Stimulated activated CD8-positive, alpha-beta memory T cell treated with anti-CD3 and anti-CD28 coated beads, Interleukin-4, amount 100 ng/mL, for 24 hours (primary cell): ENCODE data around the gene BCOR.

Experiments used
- DNase-seq: peaks from one replicate; pipeline ENCODE4 v3.0.0-alpha.2; 2020; ENCODE audit warnings: low read depth

Gene BCOR

DNA sequence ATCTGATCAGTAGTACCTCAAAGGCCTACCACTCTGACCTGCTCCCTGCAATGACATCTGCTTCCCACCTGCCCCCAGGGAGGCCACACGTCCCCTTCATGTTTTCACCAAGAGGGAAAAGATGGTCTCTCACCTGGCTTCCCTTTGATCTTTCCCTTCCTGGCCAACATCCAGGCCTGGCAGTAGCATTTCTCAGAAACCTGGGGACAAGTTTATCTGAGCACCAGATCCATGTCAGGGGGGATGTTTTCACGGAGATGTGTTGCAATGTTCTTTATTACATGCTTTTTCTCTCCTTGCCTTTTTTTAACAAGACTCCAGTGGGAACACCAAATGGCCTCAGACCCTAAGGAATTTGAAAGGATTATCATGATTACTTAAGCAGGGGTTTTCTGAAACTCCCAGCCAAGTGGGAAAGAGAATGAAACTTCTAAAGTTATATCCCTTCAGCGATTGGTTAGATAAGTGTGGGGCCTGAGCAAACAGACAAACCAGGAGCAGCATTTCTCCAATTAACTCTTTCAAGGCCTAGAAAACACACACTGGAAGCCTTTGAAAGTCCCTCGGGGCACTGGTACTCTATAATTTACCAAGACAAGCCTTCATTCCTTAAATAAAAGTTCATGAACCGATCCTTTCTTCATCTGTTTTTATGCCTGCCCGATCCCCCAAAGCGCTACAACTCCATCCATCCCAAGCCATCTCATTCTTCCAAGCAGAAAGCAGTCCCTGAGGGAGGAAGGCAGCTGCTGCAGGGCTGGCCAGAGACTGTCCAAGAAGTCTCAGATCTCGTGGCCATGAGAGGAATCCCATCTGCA is 94.1 kb downstream of the BCOR start:
- DNase-seq = no peak

DNA sequence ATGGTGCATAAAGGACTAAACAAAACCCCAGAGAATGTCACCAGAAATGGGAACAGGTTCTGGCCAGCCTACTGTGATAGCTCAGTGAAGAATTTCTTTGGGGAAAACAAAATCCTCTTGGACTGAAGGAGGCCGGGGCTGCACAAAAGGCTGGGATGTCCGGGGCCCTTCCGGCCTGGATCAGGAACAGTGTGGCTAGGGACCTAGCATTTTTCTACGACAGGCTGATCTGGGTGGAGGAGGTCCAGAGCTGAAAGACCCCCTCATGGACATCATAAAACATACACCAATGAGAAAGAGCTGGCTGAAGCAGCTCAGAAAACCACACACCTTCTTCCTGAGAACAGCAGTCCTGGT is 94.7 kb downstream of the BCOR start:
- DNase-seq = no peak
